Fibroblast of skin of back (primary cell): Measurements from ENCODE around the gene ADARB2.
"Not testable (repeated sequence)": the region's sequence is repeated elsewhere in the genome, so short reads cannot be mapped to it uniquely, and the experiment has no call there.

Experiments
- DNase-seq: peaks from one replicate; pipeline ENCODE4 v3.0.0-alpha.2; 2013

ADARB2 gene

DNA sequence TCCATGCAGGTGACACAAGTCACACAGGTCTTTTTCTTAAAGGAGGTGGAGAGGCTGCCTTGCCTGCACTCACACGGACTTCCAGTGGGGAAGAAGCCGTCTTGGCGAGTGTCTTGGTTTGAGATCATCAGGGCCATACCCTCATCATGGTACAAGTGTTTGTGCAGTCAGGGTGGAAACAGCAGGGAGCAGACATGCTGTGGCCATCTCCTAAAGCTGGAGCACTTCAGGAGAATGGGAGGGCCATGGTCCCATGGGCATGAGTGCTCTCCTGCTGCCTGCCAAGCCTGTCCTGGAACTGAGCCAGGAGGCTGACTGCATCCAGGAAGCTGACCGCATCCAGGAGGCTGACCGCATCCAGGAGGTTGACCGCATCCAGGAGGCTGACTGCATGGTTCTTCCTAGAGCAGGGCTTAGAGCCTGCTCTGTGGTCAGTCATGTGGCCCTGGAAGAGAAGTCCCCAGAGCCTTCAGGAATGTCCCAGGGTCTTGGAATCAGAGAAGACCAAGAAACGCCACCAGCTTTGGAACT lies 98.4 kb downstream of the ADARB2 start:
- DNase-seq = no peak

DNA sequence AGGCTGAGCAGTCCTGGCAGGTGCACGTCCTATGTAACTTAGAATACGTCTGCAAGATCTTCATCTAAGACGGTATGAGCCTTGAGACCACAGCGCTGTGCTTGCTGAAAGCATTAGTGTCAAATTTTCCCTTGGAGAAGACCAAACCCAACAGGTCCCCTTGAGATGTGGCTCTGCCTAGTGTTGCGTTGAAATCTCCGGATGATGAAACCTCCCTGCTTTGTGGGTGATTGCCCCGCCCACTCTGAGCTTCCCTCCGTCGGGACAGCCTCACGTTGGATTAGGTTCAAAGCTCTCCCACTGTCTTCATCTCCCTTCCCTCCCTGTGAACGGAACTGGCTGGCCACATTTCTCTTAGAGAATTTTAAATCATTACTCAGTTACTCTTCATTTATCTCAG lies 102.0 kb downstream of the ADARB2 start:
- no peak for DNase-seq

DNA sequence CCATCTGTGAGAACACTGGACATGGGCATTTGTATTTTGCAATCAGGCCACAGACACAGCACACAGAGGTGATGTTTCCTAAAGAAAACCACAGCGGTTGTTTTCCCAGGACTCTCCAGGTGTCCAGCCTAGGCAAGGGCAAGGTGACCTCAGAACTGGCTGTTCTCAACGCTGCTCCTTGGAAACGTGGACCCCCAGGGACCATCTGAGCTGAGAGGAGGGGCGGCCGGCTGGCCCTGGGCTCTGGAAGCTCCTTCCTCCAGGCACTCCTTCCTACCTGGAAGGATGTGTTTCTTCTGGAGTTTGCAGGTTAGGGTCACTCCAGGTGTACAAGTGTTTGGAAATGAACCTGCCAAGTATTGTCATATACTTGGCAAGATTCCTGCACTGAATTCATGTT lies 103.1 kb downstream of the ADARB2 start:
- no peak for DNase-seq

DNA sequence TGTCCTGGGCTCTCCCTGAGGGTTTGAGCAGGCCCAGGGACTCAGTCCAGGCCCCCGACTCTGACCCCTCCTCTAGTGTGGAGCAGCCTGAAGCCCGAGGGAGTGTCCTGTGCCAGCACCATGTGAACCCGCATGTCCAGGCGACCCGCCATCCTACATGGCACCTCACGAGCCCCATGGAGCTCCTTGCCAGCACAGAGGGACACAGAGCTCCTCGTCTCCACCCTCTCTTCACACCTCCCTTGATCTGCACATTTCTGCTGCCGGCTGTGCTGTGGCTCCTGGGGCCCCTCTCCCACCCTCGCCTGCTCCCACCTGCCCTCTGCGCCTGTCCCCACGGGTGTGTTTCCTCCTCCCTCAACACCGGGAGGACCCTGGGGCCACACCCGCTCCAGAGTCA lies 103.5 kb downstream of the ADARB2 start:
- no peak for DNase-seq

DNA sequence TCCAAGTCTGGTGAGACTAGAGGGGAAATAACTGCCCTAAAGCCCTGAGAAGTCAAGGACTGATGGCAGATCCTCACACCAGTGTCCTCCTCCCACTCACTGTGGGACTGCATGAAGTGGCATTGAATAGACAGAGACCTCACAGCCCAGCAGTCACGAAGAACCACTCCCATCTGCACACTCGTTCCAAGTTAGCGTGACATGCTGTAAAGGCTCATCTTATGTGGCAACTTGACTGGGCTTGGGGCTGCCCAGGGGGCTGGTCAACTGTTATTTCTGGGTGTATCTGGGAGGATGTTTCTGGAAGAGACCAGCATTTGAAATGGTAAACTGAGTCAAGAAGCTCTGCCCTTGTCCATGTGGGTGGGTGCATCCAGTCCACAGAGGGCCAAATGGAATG lies 104.7 kb downstream of the ADARB2 start:
- no peak for DNase-seq

DNA sequence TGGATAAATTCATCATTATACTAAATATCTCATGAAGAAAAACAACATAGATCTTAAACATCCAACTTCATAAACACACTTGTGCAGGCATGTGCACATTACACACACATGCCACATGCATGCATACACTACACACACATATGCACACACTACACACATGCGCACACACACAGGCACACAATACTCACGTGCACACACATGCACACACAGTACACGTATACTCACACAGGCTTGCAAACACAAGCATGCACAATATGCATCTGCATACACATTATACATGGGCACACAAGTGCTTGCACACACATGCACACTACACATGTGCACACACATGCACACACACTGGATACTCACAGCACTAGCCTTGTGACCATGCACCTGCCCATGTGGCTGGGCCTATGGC lies 105.2 kb downstream of the ADARB2 start:
- no peak for DNase-seq

GRCh38 chr10:1631282-1631681 lies 106.0 kb downstream of the ADARB2 start:
- DNase-seq = no peak

GRCh38 chr10:1630304-1630703 lies 107.0 kb downstream of the ADARB2 start:
- no peak for DNase-seq

- no peak for DNase-seq
These were observed 107.8 kb downstream of the ADARB2 start for GRCh38 chr10:1629326-1630198.

DNA sequence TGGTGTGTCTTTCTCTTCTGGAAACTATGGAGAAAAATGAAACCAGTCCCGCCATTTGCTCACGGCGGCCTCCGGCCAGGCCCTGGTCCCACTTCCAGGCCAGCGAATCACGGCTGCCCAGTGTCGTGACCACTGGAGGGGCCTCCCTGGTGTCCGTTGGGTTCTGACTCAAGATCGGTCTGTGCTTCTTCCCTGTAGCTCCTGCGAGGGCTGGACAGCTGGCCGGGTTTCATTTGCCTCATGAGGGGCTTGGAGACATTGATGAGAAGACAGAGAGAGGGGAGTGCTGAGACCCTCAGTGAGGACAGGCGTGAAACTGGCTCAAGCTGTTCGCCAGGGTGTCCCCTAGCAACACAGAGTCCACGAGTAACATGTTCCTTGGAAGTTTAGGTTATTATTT lies 108.6 kb downstream of the ADARB2 start:
- DNase-seq = no peak

GRCh38 chr10:1627945-1628344 lies 109.4 kb downstream of the ADARB2 start:
- DNase-seq = no peak

DNA sequence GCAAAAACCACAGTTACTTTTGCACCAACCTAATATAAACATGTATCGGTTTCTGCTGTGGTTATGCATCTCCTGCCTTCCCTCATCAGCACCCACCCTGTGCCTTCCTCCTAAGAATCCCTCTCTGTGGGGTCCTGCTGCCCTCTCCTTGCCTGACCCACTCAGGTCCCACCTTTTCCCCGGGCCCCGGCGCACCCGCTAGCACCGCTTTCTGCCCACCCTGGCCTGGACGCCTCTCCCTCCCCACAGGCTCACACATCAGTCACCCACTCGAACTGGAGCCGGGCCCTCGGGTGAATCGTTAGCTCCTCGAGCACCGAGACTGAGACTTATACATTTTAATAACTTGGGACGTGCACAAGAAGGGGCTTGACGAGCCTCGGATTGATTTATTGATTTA lies 110.5 kb downstream of the ADARB2 start:
- no peak for DNase-seq

GRCh38 chr10:1626410-1626809 lies 110.9 kb downstream of the ADARB2 start:
- no peak for DNase-seq

GRCh38 chr10:1625731-1626130 lies 111.6 kb downstream of the ADARB2 start:
- no peak for DNase-seq

DNA sequence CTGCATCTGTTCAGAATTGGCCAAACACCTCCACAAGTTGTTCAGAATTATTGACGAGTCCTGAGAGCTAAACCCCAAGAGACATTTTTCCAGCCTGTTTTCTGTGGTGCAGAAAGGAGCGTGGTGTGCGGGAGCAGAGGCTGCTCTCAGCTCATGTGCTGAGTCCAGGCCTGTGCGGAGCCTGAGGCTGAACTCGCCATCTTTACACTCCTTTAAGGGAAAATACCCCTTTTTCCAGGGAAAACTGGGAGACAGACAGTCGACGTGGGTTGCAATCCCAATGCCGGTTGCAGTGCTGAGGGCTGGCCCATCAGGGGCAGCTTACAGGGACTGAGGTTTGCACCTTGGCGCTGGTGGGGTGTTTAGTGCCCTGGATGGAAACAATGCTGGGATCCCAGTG lies 112.2 kb downstream of the ADARB2 start:
- no peak for DNase-seq

DNA sequence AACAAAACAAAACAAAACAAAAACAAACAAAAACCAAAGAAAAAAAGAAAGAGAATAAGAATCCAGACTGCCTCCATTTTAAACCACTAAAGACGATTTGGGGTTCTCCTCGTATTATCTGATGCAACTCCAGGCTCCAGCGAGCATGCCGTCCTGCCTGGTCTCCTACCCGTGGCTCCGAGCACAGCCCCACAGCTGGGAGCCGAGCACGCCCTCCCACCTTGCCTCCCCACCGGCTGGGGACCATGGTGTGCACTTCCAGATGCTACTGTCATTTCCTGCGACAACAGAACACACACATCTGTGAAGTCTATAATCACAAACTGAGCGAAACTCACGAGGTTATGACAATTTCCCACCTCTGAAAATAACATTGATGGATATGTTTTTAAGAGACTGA lies 113.1 kb downstream of the ADARB2 start:
- no peak for DNase-seq

GRCh38 chr10:1620803-1621202 lies 116.5 kb downstream of the ADARB2 start:
- DNase-seq = no peak

GRCh38 chr10:1617376-1618317 lies 119.7 kb downstream of the ADARB2 start:
- DNase-seq = not testable (repeated sequence)

DNA sequence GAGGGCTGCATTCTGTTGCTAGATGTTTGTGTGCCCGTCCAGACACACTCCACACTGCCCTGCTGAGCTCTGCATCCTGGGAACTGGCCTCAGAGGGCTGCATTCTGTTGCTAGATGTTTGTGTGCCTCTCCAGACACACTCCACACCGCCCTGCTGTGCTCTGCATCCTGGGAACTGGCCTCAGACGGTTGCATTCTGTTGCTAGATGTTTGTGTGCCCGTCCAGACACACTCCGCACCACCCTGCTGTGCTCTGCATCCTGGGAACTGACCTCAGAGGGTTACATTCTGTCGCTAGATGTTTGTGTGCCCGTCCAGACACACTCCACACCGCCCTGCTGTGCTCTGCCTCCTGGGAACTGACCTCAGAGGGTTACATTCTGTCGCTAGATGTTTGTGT lies 120.6 kb downstream of the ADARB2 start:
- not testable (repeated sequence) for DNase-seq

DNA sequence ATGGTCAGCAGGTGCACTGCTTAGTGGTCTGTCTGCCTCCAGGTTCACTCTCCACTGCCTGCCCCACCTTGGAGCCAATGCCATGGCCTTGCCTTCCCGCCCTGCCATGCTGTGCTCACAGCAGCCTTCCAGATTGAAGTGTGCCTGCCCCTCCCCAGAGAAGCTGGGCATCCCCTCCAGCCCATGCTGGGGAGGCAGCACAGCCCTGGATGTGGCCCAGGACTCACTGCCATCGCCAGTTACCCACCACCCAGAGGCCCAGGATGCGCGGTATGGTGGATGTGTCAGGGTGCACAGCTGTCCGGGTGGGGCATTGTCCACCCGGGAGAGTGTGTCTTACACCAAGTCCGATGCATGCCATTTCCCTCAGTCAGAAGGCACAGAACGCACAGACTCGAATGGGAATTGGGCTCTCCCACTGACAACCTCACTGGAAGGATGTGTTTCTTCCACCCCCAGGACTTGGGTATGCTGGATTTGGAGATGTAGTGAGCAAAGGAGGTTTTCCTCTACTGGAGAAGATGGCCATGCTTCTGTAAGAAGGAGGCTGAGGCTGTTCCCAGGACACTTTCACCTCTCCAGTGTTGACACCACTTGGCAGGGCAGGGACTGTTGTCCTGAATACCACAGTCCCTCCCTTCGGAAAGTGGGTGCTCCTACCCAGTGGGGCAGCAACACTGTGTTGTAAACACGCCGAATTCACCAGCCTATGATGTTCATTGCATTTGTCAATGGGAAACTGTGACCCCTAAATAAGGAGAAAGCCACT lies 122.0 kb downstream of the ADARB2 start:
- no peak for DNase-seq

- no peak for DNase-seq
These were observed 123.8 kb downstream of the ADARB2 start for GRCh38 chr10:1613511-1613910.

DNA sequence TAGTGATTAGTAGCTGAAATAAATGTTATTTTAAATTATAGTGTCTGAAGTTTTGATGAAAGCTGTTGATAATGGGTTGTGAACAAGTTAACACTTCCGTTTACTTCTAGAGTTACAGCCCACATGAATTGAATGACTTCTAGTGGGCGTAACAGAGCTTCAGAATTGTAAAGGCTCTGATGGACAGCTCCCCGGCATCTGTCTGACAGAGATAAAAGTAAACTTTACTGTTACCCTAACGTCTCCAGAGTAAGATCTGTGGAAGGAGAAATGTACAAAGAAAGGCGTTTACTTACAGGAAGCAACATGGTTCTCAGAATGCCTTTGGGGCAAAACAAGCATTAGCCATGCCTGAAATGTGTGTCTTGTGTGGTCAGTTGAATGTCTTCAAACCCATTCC lies 124.4 kb downstream of the ADARB2 start:
- DNase-seq = no peak
